Upper lobe of left lung (tissue), 4 donors: ENCODE data around the gene PRTFDC1.

Source experiments
- CTCF ChIP-seq, 6 experiments: fragments of 450-650 bp in 4 of 6; fragments of 200-600 bp in 2 of 6; sonication (generic) in 2 of 6; IDR thresholded peaks; one replicate each; pipeline ENCODE4 v1.5.1; 2016 to 2019; ENCODE audit warnings: antibody characterized with exemption in 6 of 6
- POLR2A ChIP-seq, 4 donors: fragments of 450-650 bp; IDR thresholded peaks; one replicate each; pipeline ENCODE4 v1.5.1; 2016 to 2017; ENCODE audit warnings: antibody characterized with exemption in 4 of 4, mild to moderate bottlenecking in 2 of 4

GRCh38 chr10:24992512-24993133 lies 40.2 kb upstream of the PRTFDC1 start:
- TF ChIP-seq POLR2A (IDR thresholded peaks at IDR 0.05) (no peak), CTCF (IDR thresholded peaks at IDR 0.05) (no peak)
